GM18502 (cell line): ENCODE data around the gene RPS6KA2.
"Not testable (repeated sequence)": the region's sequence is repeated elsewhere in the genome, so short reads cannot be mapped to it uniquely, and the experiment has no call there.

Source experiments
- ATAC-seq: cut with Tn5 transposase; IDR thresholded peaks from one replicate; pipeline ENCODE4 v1.9.1; 2021; ENCODE audit warnings: mild to moderate bottlenecking; ENCODE audit not compliant: unreplicated experiment, poor library complexity

The RPS6KA2 gene

GRCh38 chr6:166596776-166597507 lies 30.1 kb downstream of the RPS6KA2 start:
- no peak for ATAC-seq

GRCh38 chr6:166595949-166596348 lies 31.1 kb downstream of the RPS6KA2 start:
- ATAC-seq = no peak

GRCh38 chr6:166595061-166595780 lies 31.8 kb downstream of the RPS6KA2 start:
- no peak for ATAC-seq

- no peak for ATAC-seq
Measured at GRCh38 chr6:166592821-166593220, 34.2 kb downstream of the RPS6KA2 start.

GRCh38 chr6:166591961-166592520 lies 35.0 kb downstream of the RPS6KA2 start:
- ATAC-seq = no peak

GRCh38 chr6:166591026-166591425 lies 36.0 kb downstream of the RPS6KA2 start:
- ATAC-seq = no peak

- no peak for ATAC-seq
Measured at GRCh38 chr6:166589786-166590574, 37.1 kb downstream of the RPS6KA2 start.

GRCh38 chr6:166589337-166589731 lies 37.7 kb downstream of the RPS6KA2 start:
- peak; percentile 23 for ATAC-seq

- ATAC-seq = peak; percentile 31
Measured at GRCh38 chr6:166588691-166589336, 38.2 kb downstream of the RPS6KA2 start.

GRCh38 chr6:166587631-166588413 lies 39.2 kb downstream of the RPS6KA2 start:
- peak; percentile 80 for ATAC-seq

- peak; percentile 80 for ATAC-seq
Measured at GRCh38 chr6:166586424-166587156, 40.5 kb downstream of the RPS6KA2 start, which contains the start of gene RAMACL. RAMACL (minus strand) TSS chr6:166586678; CDS start chr6:166586477, 201 bp downstream.

GRCh38 chr6:166584853-166585429 lies 42.1 kb downstream of the RPS6KA2 start:
- no peak for ATAC-seq

GRCh38 chr6:166584155-166584554 lies 42.9 kb downstream of the RPS6KA2 start:
- no peak for ATAC-seq

GRCh38 chr6:166583230-166583965 lies 43.7 kb downstream of the RPS6KA2 start:
- ATAC-seq = no peak

- ATAC-seq = no peak
Measured at GRCh38 chr6:166582258-166582657, 44.8 kb downstream of the RPS6KA2 start.

- ATAC-seq = not testable (repeated sequence)
Measured at GRCh38 chr6:166581801-166582200, 45.2 kb downstream of the RPS6KA2 start.

- ATAC-seq = no peak
Measured at GRCh38 chr6:166581091-166581511, 46.0 kb downstream of the RPS6KA2 start.
